Spleen (tissue), 11 donors: Measurements from ENCODE around the gene MRPS10. TPM values are rescaled to one million over a fixed set of nuclear protein-coding genes. Genes with fewer than 3 reads are reported as not detected.

ENCODE experiments used
- DNase-seq: peaks from one replicate; pipeline ENCODE4 v3.0.0-alpha.2; 2020
- H3K27ac ChIP-seq, 8 donors: fragments of 200-600 bp; sonication (generic) in 7 of 8; 1 replicate in 4 of 8; 2 replicates in 4 of 8; pipeline versions ENCODE4 v1.5.0 to v1.8.0; 2016 to 2021; ENCODE audit warnings: inconsistent platforms in 4 of 8, mild to moderate bottlenecking in 4 of 8, moderate library complexity in 1 of 8
- H3K27me3 ChIP-seq, 7 donors: fragments of 200-600 bp; sonication (generic) in 6 of 7; replicated peaks in 1 of 7; 1 replicate in 4 of 7; 2 replicates in 3 of 7; pipeline versions ENCODE4 v1.5.0 to v1.8.0; 2016 to 2021; ENCODE audit warnings: inconsistent platforms in 3 of 7, mild to moderate bottlenecking in 1 of 7
- H3K36me3 ChIP-seq, 6 donors: fragments of 200-600 bp; sonication (generic) in 5 of 6; 1 replicate in 4 of 6; 2 replicates in 2 of 6; pipeline versions ENCODE4 v1.5.0 to v1.8.0; 2016 to 2021; ENCODE audit warnings: inconsistent platforms in 2 of 6
- H3K4me1 ChIP-seq, 6 donors: fragments of 200-600 bp; sonication (generic) in 5 of 6; 1 replicate in 3 of 6; 2 replicates in 3 of 6; pipeline versions ENCODE4 v1.5.0 to v1.8.0; 2016 to 2021; ENCODE audit warnings: inconsistent platforms in 3 of 6
- H3K4me3 ChIP-seq, 8 donors: fragments of 200-600 bp; sonication (generic) in 7 of 8; 1 replicate in 4 of 8; 2 replicates in 4 of 8; pipeline versions ENCODE4 v1.5.0 to v1.8.0; 2016 to 2021; ENCODE audit warnings: inconsistent platforms in 4 of 8, mild to moderate bottlenecking in 4 of 8, moderate library complexity in 2 of 8
- H3K9me3 ChIP-seq, 8 donors: fragments of 200-600 bp; sonication (generic) in 7 of 8; 1 replicate in 4 of 8; 2 replicates in 4 of 8; pipeline versions ENCODE4 v1.5.0 to v1.8.0; 2016 to 2021; ENCODE audit warnings: inconsistent platforms in 4 of 8
- POLR2A ChIP-seq, 3 donors: fragments of 450-650 bp; IDR thresholded peaks; one replicate each; pipeline ENCODE4 v1.5.1; 2017; ENCODE audit warnings: antibody characterized with exemption in 3 of 3, mild to moderate bottlenecking in 1 of 3
- POLR2AphosphoS5 ChIP-seq, 3 donors: sonication (generic); formaldehyde crosslinking; IDR thresholded peaks; one replicate each; pipeline ENCODE4 v1.5.1; 2017; ENCODE audit warnings: antibody characterized with exemption in 3 of 3
- WGBS, 5 donors: extraction: QIAGEN DNeasy Blood & Tissue Kit in 3 of 5; methylation state at CpG; one replicate each; pipeline versions ENCODE4 v1.1.5 to v1.1.7; 2013 to 2018; 5-methylcytosine and 5-hydroxymethylcytosine counted together
- intact Hi-C: fragments of 100-400 bp; cut with DNase I; formaldehyde crosslinking; loops from one replicate; pipeline ENCODE4 v1.15.0; 2023; ENCODE audit warnings: low total_unique reads
- polyA plus RNA-seq, 3 donors: library from polyadenylated mRNA; stranded (reverse); fragments of 200-250 nt; gene quantifications; one replicate each; pipeline ENCODE4 v1.2.1, GENCODE V29; 2013
- total RNA-seq, 7 donors: library from RNA; depleted of rRNA in 3 of 7; stranded (reverse); fragments of >200 nt in 3 of 7; fragmentation: NEBNext Ultra II Directional in 4 of 7; extraction: Animal tissue kit (Norgen Biotek cat#: 25700) in 4 of 7; gene quantifications; one replicate each; pipeline versions ENCODE4 v1.1.0 to v1.2.1, GENCODE V29; 2016 to 2021
- TF ChIP-seq, protein P1 (sequence below), 11 experiments: fragments of 200-600 bp in 7 of 11; fragments of 450-650 bp in 4 of 11; sonication (generic) in 4 of 11; IDR thresholded peaks in 8 of 11; conservative IDR thresholded peaks in 3 of 11; 1 replicate in 7 of 11; 2 replicates in 4 of 11; pipeline versions ENCODE4 v1.4.0 to v1.8.0; 2016 to 2021; ENCODE audit warnings: antibody characterized with exemption in 11 of 11, inconsistent platforms in 4 of 11, mild to moderate bottlenecking in 1 of 11
- donor health status: healthy with polysubstance abuse.
- donor health status: DM: no; HTN: no; CAD: no; lungs with moderate emphysema.
- donor health status: DM: no; HTN: no; CAD: no.
- donor health status: Bipolar disorder and iron deficiency.
- donor health status: healthy.
- donor health status: DM: no; HTN: no; CAD: no.
- donor health status: DM: yes; HTN: yes; CAD: no.

MRPS10 gene
- total and polyA plus RNA-seq, 10 donors: 17.2 to 32.3 (median 27.0) TPM

DNA sequence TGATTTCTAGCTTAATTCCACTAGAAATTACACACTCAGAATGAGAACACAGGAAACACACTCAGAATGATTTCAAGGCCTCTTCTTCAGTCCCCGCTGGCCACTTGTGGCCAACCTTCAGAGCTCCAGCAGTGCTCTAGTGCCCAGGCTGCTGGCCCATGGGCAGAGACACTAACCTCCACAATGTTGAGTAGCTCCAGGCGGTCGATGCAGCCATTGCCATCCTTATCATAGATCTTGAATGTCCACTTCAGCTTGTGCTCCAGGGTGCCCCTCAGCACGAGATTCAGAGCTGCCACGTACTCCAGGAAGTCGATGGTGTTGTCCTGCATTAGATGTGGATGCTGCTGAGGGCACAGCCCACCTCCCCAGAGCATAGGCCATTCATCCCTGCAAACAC, 29.3 kb downstream of the MRPS10 start:
- DNase-seq: no peak
- H3K36me3 ChIP-seq: no peaks in the 10 kb centered on the region
- no peaks in the 10 kb centered on the region for H3K9me3 ChIP-seq
- no peak overlapping the region for H3K4me3 ChIP-seq
- 71 to 84% (median 79%) methylated on average over 6 of the region's 6 CpGs for WGBS, 5 donors
- no peaks in the 10 kb centered on the region for H3K4me1 ChIP-seq
- TF ChIP-seq, protein P1, sequence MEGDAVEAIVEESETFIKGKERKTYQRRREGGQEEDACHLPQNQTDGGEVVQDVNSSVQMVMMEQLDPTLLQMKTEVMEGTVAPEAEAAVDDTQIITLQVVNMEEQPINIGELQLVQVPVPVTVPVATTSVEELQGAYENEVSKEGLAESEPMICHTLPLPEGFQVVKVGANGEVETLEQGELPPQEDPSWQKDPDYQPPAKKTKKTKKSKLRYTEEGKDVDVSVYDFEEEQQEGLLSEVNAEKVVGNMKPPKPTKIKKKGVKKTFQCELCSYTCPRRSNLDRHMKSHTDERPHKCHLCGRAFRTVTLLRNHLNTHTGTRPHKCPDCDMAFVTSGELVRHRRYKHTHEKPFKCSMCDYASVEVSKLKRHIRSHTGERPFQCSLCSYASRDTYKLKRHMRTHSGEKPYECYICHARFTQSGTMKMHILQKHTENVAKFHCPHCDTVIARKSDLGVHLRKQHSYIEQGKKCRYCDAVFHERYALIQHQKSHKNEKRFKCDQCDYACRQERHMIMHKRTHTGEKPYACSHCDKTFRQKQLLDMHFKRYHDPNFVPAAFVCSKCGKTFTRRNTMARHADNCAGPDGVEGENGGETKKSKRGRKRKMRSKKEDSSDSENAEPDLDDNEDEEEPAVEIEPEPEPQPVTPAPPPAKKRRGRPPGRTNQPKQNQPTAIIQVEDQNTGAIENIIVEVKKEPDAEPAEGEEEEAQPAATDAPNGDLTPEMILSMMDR (IDR thresholded peaks at IDR 0.05 in 8 of 11, conservative IDR thresholded peaks at IDR 0.05 in 3 of 11): no peak
- TF ChIP-seq POLR2A (IDR thresholded peaks at IDR 0.05): no peak
- no peak for TF ChIP-seq POLR2AphosphoS5 (IDR thresholded peaks at IDR 0.05)
- intact Hi-C loops: no loop called here
- H3K27ac ChIP-seq: no peak overlapping the region
- no peaks in the 10 kb centered on the region for H3K27me3 ChIP-seq

DNA sequence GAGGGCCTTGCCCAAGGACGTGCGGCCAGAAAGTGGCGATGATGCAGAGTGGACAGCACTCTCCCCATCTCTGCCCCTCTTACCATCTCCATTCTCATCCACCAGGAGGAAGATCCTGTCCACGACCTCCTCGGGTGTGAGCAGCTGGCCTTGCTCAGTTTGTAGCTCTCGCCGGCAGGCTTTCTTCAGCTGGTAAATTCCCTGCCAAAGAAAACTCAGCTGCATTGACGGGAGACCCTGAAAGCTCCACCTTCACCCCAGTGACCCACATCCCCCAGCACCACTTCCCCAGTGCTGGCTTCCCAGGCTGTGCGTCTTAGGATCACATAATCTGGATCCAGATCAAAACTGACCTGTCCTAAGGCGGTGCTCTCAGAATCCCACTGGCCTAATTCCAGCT, 32.1 kb downstream of the MRPS10 start:
- Histone ChIP-seq H3K4me3 (no peak overlapping the region), H3K27me3 (no peaks in the 10 kb centered on the region), H3K4me1 (no peaks in the 10 kb centered on the region), H3K9me3 (no peaks in the 10 kb centered on the region), H3K36me3 (no peaks in the 10 kb centered on the region), H3K27ac (no peak overlapping the region)
- DNase-seq: no peak
- intact Hi-C loops: no loop called here
- TF ChIP-seq, protein P1 (IDR thresholded peaks at IDR 0.05 in 8 of 11, conservative IDR thresholded peaks at IDR 0.05 in 3 of 11): no peak
- TF ChIP-seq POLR2A (IDR thresholded peaks at IDR 0.05) (no peak), POLR2AphosphoS5 (IDR thresholded peaks at IDR 0.05) (no peak)
- WGBS, 5 donors: 79 to 89% (median 86%) methylated on average over 10 of the region's 10 CpGs

DNA sequence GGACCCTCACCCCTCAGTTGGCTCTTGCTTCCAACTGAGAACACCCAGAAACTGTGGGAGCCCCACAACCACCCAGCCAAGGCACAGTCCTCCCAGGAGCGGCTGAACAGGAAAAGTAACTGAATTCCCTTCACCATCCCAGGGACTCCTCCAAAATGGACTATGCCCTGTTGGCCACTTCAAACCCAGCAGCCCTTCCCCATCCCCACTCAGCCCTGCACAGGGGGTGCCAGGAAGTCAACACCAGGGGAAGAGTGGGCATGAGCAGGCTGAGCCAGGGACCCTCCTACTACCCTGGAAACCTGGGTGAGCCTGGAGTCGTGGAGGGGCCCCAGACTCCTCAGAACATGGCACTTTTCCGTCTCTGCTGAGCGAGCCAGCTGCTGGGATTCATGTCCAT, 33.2 kb downstream of the MRPS10 start:
- H3K36me3 ChIP-seq: no peaks in the 10 kb centered on the region
- H3K9me3 ChIP-seq: no peaks in the 10 kb centered on the region
- TF ChIP-seq, protein P1 (IDR thresholded peaks at IDR 0.05 in 8 of 11, conservative IDR thresholded peaks at IDR 0.05 in 3 of 11): no peak
- TF ChIP-seq POLR2A (IDR thresholded peaks at IDR 0.05): no peak
- TF ChIP-seq POLR2AphosphoS5 (IDR thresholded peaks at IDR 0.05): no peak
- no peak overlapping the region for H3K4me3 ChIP-seq
- no peak for DNase-seq
- 83 to 94% (median 85%) methylated on average over 4 of the region's 4 CpGs for WGBS, 5 donors
- intact Hi-C loops: no loop called here
- peaks cover 0 to 3% (median 0%) of the 10 kb centered on the region in 7 donors for H3K27me3 ChIP-seq
- no peak overlapping the region for H3K27ac ChIP-seq
- H3K4me1 ChIP-seq: no peaks in the 10 kb centered on the region

DNA sequence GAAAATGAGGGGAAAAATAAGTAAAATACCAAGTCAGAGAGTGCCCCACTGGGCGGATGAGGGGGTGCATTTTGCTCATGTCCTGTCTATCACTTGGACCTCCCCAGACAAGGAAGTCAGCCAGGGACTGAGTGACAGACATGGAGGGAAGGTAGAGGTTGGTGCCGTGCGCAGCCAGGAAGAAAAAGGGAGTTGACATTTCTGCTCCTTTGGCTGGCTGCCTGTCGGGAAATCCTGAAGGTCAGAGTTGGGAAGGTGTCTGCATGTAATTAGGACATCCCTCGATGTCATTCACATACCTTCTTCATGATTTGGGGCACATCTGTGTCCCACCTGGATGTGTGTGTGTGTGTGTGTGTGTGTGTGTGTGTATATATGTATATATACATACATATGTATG, 35.6 kb downstream of the MRPS10 start:
- WGBS, 5 donors: 61 to 81% (median 68%) methylated on average over 5 of the region's 5 CpGs
- intact Hi-C loops: no loop called here
- no peak for DNase-seq
- no peak overlapping the region for H3K27ac ChIP-seq
- no peak for TF ChIP-seq POLR2A (IDR thresholded peaks at IDR 0.05)
- TF ChIP-seq POLR2AphosphoS5 (IDR thresholded peaks at IDR 0.05): no peak
- TF ChIP-seq, protein P1 (IDR thresholded peaks at IDR 0.05 in 8 of 11, conservative IDR thresholded peaks at IDR 0.05 in 3 of 11): no peak
- H3K4me3 ChIP-seq: no peak overlapping the region
- H3K36me3 ChIP-seq: no peaks in the 10 kb centered on the region
- H3K27me3 ChIP-seq: peaks cover 0 to 23% (median 14%) of the 10 kb centered on the region in 7 donors
- H3K9me3 ChIP-seq: no peaks in the 10 kb centered on the region
- peaks cover 0 to 7% (median 0%) of the 10 kb centered on the region in 6 donors for H3K4me1 ChIP-seq
